Tibial nerve (tissue), 4 donors: Measurements from ENCODE around the gene TCHH.

Source experiments
- CTCF ChIP-seq, 5 experiments: fragments of 200-600 bp in 3 of 5; fragments of 450-650 bp in 2 of 5; sonication (generic) in 3 of 5; IDR thresholded peaks; one replicate each; pipeline ENCODE4 v1.5.1; 2016 to 2019; ENCODE audit warnings: antibody characterized with exemption in 5 of 5, mild to moderate bottlenecking in 3 of 5, moderate library complexity in 2 of 5
- EP300 ChIP-seq, 2 donors: sonication (generic); formaldehyde crosslinking; IDR thresholded peaks; one replicate each; pipeline ENCODE4 v1.6.1; 2017; ENCODE audit warnings: antibody characterized with exemption in 2 of 2, mild to moderate bottlenecking in 1 of 2

GRCh38 chr1:152162792-152163463, 47.7 kb upstream of the TCHH start:
- no peak for TF ChIP-seq CTCF (IDR thresholded peaks at IDR 0.05)
- TF ChIP-seq EP300 (IDR thresholded peaks at IDR 0.05) = peak in 1 of 2 donors; percentile 17
